ENCODE results near the gene RABGAP1L.
A peak's percentile ranks its signal among the peaks of the same experiment; 100 is the strongest.
"Not testable (repeated sequence)": the region's sequence is repeated elsewhere in the genome, so short reads cannot be mapped to it uniquely, and the experiment has no call there.

The RABGAP1L gene

DNA sequence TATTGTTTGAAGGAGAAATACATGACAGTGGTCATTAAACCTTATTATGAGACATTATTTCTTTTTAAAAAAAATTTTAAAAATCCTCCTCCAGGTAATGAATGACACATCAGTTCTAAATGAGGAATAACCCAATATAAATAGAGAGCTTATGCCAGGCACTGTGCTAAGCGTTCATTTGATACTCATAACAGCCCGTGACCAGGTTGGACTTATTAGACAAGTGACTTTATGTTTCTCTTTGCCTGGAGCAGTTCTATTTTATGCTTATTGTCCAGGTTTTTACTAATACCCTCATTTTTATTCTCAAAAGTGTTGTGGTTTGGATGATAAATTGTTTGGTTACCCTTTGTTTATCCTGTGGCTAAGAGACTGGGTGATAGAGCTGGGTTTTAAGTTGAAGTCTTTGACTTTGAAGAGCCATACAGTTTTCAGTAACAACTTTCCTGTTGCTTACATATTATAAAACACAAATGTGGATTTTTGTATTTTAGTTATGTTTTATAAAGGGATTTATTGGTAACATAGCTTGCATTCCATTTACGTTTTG is 84.2 kb downstream of the RABGAP1L start:
- no peak for TF ChIP-seq CTCF (IDR thresholded peaks at IDR 0.05; ENCODE audit: insufficient read depth, low read depth, low read length, missing control alignments)
- H3K4me3 ChIP-seq (ENCODE audit: low read length): no peak overlapping the region
- no peak for DNase-seq (ENCODE audit: low read depth)

- TF ChIP-seq CTCF (IDR thresholded peaks at IDR 0.05; ENCODE audit: insufficient read depth, low read depth, low read length, missing control alignments): no peak
- H3K4me3 ChIP-seq (ENCODE audit: low read length): no peak overlapping the region
- DNase-seq (ENCODE audit: low read depth): no peak
These were observed 84.7 kb downstream of the RABGAP1L start for GRCh38 chr1:174244017-174244416.

DNA sequence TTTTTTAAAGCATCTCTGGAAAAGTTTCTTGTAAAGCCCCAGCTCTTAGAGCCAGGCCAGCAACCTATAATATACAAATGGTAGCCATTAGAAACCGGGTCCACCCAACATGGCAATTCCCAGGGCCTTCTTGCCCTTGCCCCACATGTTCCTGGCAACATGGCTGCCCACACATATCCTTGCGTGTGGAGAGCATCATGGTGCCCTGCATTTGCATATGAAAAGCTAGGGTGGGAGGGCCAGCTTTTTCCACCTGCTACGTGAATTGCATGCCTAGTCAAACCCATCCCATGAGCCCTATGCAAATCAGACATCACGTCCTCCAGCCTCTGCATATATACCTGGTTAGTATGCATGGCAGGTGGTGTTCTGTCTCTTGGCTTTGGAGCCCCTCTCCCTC is 88.2 kb downstream of the RABGAP1L start:
- TF ChIP-seq CTCF (IDR thresholded peaks at IDR 0.05; ENCODE audit: insufficient read depth, low read depth, low read length, missing control alignments): no peak
- DNase-seq (ENCODE audit: low read depth): no peak
- H3K4me3 ChIP-seq (ENCODE audit: low read length): no peak overlapping the region

- DNase-seq (ENCODE audit: low read depth): no peak
- no peak for TF ChIP-seq CTCF (IDR thresholded peaks at IDR 0.05; ENCODE audit: insufficient read depth, low read depth, low read length, missing control alignments)
- H3K4me3 ChIP-seq (ENCODE audit: low read length): no peak overlapping the region
These were observed 88.7 kb downstream of the RABGAP1L start for GRCh38 chr1:174248041-174248440.

GRCh38 chr1:174256386-174256785 is 97.1 kb downstream of the RABGAP1L start:
- DNase-seq (ENCODE audit: low read depth); H3K4me3 ChIP-seq (ENCODE audit: low read length): not testable (repeated sequence)

- DNase-seq (ENCODE audit: low read depth): peak; percentile 53
- no peak overlapping the region for H3K4me3 ChIP-seq (ENCODE audit: low read length)
- peak; percentile 53 for TF ChIP-seq CTCF (IDR thresholded peaks at IDR 0.05; ENCODE audit: insufficient read depth, low read depth, low read length, missing control alignments)
These were observed 98.8 kb downstream of the RABGAP1L start for GRCh38 chr1:174258148-174258550.

GRCh38 chr1:174262349-174263241 is 103.3 kb downstream of the RABGAP1L start:
- peak; percentile 61 for DNase-seq (ENCODE audit: low read depth)
- peak; percentile 79 for TF ChIP-seq CTCF (IDR thresholded peaks at IDR 0.05; ENCODE audit: insufficient read depth, low read depth, low read length, missing control alignments)
- no peak overlapping the region for H3K4me3 ChIP-seq (ENCODE audit: low read length)
